HG03045 (cell line): ENCODE measurements around the gene GPA33.
"Not testable (repeated sequence)": the region's sequence is repeated elsewhere in the genome, so short reads cannot be mapped to it uniquely, and the experiment has no call there.

Experiments used
- ATAC-seq: cut with Tn5 transposase; IDR thresholded peaks from one replicate; pipeline ENCODE4 v1.9.1; 2021; ENCODE audit warnings: mild to moderate bottlenecking, moderate library complexity; ENCODE audit not compliant: unreplicated experiment

The GPA33 gene

GRCh38 chr1:167059045-167059808, 30.9 kb downstream of the GPA33 start:
- ATAC-seq: no peak

GRCh38 chr1:167057241-167057688, 32.9 kb downstream of the GPA33 start:
- no peak for ATAC-seq

GRCh38 chr1:167056529-167057231, 33.5 kb downstream of the GPA33 start:
- no peak for ATAC-seq

- no peak for ATAC-seq
These were observed 35.1 kb downstream of the GPA33 start for GRCh38 chr1:167054946-167055630.

- no peak for ATAC-seq
These were observed 35.6 kb downstream of the GPA33 start for GRCh38 chr1:167054531-167054930.

GRCh38 chr1:167052389-167052788, 37.8 kb downstream of the GPA33 start:
- ATAC-seq: no peak

- no peak for ATAC-seq
These were observed 38.3 kb downstream of the GPA33 start for GRCh38 chr1:167051907-167052306.

- peak; percentile 97 for ATAC-seq
These were observed 46.3 kb downstream of the GPA33 start for GRCh38 chr1:167043752-167044488.

- no peak for ATAC-seq
These were observed 56.5 kb downstream of the GPA33 start for GRCh38 chr1:167033646-167034045.

- not testable (repeated sequence) for ATAC-seq
These were observed 60.6 kb downstream of the GPA33 start for GRCh38 chr1:167029553-167029952.

- no peak for ATAC-seq
These were observed 67.8 kb downstream of the GPA33 start for GRCh38 chr1:167022384-167022783.

GRCh38 chr1:167016100-167016750, 74.0 kb downstream of the GPA33 start:
- ATAC-seq: no peak

GRCh38 chr1:167013108-167013929, 76.9 kb downstream of the GPA33 start:
- ATAC-seq: no peak

- no peak for ATAC-seq
These were observed 77.6 kb downstream of the GPA33 start for GRCh38 chr1:167012570-167012969.

GRCh38 chr1:167011560-167012191, 78.5 kb downstream of the GPA33 start:
- ATAC-seq: no peak

GRCh38 chr1:167003711-167004110, 86.5 kb downstream of the GPA33 start:
- ATAC-seq: no peak
